Muscle layer of duodenum (tissue), 2 donors: Measurements from ENCODE around the gene PLD1.

Experiments
- H3K27ac ChIP-seq: one replicate; pipeline ENCODE4 v1.7.0; 2013; ENCODE audit warnings: mild to moderate bottlenecking, low read length
- H3K27me3 ChIP-seq: one replicate; pipeline ENCODE4 v1.7.0; 2013; ENCODE audit warnings: low read depth, mild to moderate bottlenecking, control low read depth, low read length
- H3K36me3 ChIP-seq, 2 donors: one replicate each; pipeline ENCODE4 v1.7.0; 2013; ENCODE audit warnings: low read length in 2 of 2, control low read depth in 1 of 2, mild to moderate bottlenecking in 1 of 2; ENCODE audit not compliant: insufficient read depth in 2 of 2, control insufficient read depth in 1 of 2
- H3K4me1 ChIP-seq, 2 donors: one replicate each; pipeline ENCODE4 v1.7.0; 2013; ENCODE audit warnings: low read length in 2 of 2, mild to moderate bottlenecking in 2 of 2, control low read depth in 1 of 2, moderate library complexity in 1 of 2; ENCODE audit not compliant: insufficient read depth in 2 of 2, control insufficient read depth in 1 of 2
- H3K4me3 ChIP-seq, 2 donors: one replicate each; pipeline ENCODE4 v1.7.0; 2013; ENCODE audit warnings: low read length in 2 of 2, low read depth in 1 of 2, mild to moderate bottlenecking in 1 of 2
- H3K9me3 ChIP-seq, 2 donors: one replicate each; pipeline ENCODE4 v1.7.0; 2013; ENCODE audit warnings: low read length in 2 of 2, control low read depth in 1 of 2, mild to moderate bottlenecking in 1 of 2; ENCODE audit not compliant: control insufficient read depth in 1 of 2
- donor health status: healthy.

The PLD1 gene

DNA sequence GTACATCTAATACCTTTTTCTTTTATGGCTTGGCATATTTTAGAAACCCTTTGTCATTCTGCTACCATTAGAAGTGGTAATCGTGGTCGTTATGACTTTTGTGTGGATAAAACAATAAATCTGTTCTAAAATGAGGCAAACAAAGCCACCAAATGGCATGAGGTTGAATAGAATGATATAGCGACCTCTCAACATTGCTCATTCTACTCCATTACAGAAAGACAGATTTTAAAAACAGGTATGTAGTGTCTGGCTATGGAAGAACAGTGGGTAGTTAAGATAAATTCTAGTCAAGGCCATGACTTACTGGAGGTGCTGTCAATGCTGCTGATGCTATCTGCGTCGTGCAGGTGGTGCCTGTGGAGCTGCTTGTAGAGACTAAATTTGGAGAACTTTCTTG, 123.2 kb downstream of the PLD1 start:
- H3K4me3 ChIP-seq = no peak overlapping the region
- H3K4me1 ChIP-seq = peaks cover 6 to 7% of the 10 kb centered on the region in 2 donors
- H3K9me3 ChIP-seq = no peaks in the 10 kb centered on the region
- peaks cover 0 to 5% of the 10 kb centered on the region in 2 donors for H3K36me3 ChIP-seq
- H3K27me3 ChIP-seq = no peaks in the 10 kb centered on the region
- H3K27ac ChIP-seq = no peak overlapping the region

DNA sequence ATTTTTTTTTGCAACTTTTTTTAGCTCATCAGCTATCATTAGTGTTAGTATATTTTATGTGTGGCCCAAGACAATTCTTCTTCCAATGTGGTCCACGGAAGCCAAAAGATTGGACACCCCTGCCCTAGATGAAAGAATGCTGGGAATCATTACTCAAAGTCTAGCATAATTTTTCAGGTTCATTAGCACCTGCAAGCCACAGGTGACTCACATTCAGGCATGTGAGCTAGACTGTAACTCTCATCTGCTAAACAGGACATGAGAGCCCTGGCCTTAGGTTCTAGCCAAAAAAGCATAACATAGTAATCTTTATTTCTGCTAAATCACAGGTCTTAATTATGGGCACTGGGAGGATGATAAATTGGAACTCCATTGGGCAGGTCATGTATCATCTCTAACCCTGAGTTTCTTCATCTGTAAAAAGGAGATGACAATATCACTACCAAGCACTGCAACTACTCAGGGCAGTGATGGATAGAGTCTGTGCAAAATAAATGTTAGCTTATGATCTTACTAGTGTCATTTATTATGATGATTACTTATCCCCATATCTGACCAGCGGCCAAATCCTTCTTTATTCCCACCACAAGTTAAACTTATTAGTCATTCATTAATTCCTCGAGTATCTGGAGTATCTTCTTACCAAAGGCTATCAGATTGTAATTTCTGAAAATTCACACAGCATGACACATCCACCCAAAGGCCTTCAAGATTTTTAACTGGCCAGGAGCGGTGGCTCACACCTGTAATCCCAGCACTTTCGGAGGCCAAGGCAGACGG, 125.0 kb downstream of the PLD1 start:
- Histone ChIP-seq H3K36me3 (peaks cover 0 to 8% of the 10 kb centered on the region in 2 donors), H3K27me3 (no peaks in the 10 kb centered on the region), H3K4me3 (no peak overlapping the region), H3K4me1 (peaks cover 6 to 7% of the 10 kb centered on the region in 2 donors), H3K9me3 (no peaks in the 10 kb centered on the region), H3K27ac (no peak overlapping the region)

DNA sequence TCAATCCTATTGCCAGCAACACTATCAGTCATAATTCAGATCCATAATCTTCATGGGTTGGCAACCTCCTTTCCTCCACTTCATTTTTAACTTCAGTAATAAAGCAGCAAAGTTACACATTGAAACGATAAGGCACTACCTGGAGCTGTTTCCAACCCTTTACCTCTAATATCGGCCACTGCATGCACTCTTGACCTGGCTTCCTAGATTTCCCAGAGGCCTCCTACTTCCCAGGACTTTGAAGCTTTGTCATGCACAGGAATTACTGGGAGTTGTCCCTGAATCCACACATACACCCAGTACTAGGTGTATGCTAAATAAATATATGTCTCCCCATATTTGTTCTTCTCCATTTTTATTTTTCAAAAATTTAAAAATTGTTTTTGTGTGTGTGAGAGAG, 126.1 kb downstream of the PLD1 start:
- Histone ChIP-seq H3K4me3 (no peak overlapping the region), H3K4me1 (peaks cover 6 to 7% of the 10 kb centered on the region in 2 donors), H3K27ac (no peak overlapping the region), H3K27me3 (no peaks in the 10 kb centered on the region), H3K36me3 (peaks cover 0 to 8% of the 10 kb centered on the region in 2 donors), H3K9me3 (no peaks in the 10 kb centered on the region)

DNA sequence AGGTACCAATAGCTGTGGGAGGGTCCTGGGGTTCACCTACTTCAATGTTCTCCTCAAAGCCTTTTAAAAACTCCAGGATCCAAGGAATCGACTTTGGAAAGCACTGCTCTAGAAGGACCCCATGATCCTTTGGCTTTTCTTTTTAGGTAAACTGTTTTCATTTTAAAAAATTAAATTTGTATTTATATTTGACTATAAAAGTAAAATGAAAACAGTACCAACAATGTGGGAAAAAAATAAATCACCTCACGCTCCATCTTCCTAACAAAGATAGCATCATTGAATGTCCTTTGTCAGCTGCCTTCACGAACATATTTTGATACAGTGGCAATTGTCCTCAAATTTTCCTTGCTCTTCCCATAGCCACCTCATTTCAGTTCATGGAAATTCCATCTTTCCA, 127.5 kb downstream of the PLD1 start:
- Histone ChIP-seq H3K9me3 (no peaks in the 10 kb centered on the region), H3K4me3 (no peak overlapping the region), H3K4me1 (peaks cover 0 to 3% of the 10 kb centered on the region in 2 donors), H3K27me3 (no peaks in the 10 kb centered on the region), H3K36me3 (peaks cover 0 to 8% of the 10 kb centered on the region in 2 donors), H3K27ac (no peak overlapping the region)

DNA sequence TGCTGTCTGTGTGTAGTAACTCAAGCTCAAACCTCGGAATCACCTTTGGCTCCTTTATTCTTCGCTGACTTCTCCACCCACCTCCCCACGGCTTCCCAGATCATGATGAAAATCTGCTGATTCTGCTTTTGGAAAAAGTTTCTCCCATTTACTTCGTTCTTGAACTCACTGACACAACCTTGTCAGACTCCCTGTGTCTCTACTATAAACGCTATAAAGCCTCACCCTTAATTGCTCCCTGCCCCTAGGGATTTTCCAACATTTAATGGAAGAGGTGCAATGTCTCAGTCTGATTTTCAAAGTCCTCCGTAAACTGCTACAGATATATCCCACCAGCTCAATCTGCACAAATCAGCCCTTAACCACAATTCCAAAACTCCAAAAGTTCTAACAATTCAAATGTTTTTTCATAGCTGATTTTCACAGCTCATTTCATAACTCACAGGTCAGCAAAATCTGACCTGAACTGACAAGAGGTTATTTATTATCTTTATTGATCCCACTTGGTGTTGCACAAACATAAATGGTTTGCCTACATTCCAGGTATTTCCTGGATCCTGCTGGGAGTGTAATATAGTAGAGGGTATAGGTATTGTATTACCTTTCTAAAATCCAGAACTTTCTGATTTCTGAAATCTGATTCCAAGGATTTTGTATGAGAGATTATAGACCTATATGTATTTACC, 129.4 kb downstream of the PLD1 start:
- Histone ChIP-seq H3K36me3 (peaks cover 8 to 16% of the 10 kb centered on the region in 2 donors), H3K27me3 (no peaks in the 10 kb centered on the region), H3K27ac (peak overlapping the region; percentile 1), H3K4me3 (no peak overlapping the region), H3K4me1 (no peaks in the 10 kb centered on the region), H3K9me3 (no peaks in the 10 kb centered on the region)

DNA sequence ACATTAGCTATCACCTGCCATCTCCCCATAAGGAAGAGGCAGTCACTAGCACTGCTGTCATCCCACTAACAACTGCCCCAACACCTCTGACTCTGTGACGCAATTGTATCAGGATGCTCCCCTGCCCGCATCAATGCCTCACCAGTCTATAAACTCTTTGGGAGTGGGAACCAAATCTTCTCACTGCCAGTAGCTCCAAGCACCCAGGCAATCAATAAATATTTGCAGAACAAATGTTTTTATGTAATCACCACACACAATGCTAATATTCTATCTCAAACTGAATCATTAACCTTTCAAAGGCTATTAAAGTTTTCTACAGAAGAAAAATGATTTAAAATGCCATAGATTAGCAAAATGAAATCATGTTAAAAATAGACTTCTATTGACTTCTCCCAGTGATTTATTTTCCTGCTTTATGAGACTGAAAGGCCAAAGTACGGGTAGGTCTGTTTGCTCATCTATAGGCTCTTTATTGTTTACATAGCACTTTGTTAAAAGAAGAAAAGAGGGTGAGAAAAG, 131.3 kb downstream of the PLD1 start:
- Histone ChIP-seq H3K4me3 (no peak overlapping the region), H3K27ac (no peak overlapping the region), H3K36me3 (peaks cover 8 to 14% of the 10 kb centered on the region in 2 donors), H3K4me1 (no peaks in the 10 kb centered on the region), H3K27me3 (no peaks in the 10 kb centered on the region), H3K9me3 (no peaks in the 10 kb centered on the region)

DNA sequence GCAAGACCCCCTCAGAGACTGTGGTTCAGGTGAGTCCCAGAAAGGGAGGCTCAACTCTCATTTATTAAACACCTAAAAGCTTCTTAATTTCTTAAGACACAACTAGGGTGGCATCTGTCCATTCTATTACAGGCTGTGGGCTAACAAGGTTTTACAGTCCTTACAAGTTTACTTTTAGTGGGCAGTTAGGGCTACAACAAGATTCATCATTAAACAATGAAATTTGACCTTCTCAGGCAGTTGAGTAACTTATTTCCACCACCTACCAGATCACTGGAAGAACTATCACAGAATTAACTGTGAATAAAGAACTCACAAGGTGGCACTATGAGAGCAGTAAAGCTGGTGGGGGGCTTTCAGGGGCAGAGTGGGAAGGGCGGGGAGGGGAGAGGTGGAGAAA, 132.6 kb downstream of the PLD1 start:
- Histone ChIP-seq H3K9me3 (no peaks in the 10 kb centered on the region), H3K27ac (peak overlapping the region; percentile 16), H3K4me3 (no peak overlapping the region), H3K27me3 (no peaks in the 10 kb centered on the region), H3K36me3 (peaks cover 13 to 17% of the 10 kb centered on the region in 2 donors), H3K4me1 (no peaks in the 10 kb centered on the region)

DNA sequence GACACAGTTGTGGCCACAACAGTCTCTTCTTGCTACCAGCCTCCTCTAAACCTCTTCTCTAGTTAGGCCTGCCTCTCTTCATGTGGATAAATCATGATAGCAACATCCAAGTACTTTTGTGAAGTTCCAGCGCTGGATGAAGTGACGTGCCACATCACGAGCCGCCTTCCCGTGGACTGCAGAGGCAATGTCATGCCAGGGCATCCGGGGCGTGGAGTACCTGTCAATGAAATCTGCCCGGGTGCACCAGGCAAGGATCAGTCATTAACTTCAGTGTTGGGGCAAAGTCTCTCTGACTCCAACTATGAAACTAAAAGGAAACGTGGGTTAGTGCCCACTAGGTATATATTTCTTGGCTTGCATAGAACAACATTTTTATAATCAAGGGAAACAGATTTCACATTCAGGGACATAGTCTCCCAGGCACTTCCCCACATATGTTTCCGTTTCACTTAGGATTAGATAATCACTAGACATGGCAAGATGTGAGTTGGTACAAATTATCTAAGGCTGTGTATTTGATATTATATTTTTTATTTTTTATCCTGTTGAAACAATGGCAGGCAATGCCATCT, 133.6 kb downstream of the PLD1 start:
- no peak overlapping the region for H3K27ac ChIP-seq

DNA sequence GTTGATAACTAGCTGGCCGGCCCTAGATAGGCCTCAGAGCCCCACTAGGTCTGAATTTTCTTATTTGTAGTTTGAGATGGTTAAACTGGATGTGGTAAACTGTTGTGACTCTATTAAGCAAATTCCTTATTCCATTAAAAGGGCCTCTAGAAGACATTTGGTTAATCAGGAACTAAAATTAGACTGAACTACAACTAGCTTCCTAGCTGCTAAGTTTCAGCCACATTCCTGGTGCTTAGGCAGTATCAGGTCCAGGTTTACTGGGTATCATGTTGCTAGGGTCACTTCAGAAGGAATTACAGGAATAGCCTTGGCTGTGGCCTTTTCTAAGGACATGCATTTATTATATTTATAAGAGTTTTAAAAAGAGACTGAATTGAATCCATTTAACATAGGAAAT, 136.3 kb downstream of the PLD1 start:
- Histone ChIP-seq H3K4me3 (no peak overlapping the region), H3K4me1 (no peaks in the 10 kb centered on the region), H3K36me3 (peaks cover 13 to 14% of the 10 kb centered on the region in 2 donors), H3K27ac (no peak overlapping the region), H3K27me3 (no peaks in the 10 kb centered on the region), H3K9me3 (no peaks in the 10 kb centered on the region)

More for the DNA sequence above, 133.6 kb downstream of the PLD1 start:
- H3K27me3 ChIP-seq = no peaks in the 10 kb centered on the region
- H3K4me3 ChIP-seq = no peak overlapping the region
- H3K9me3 ChIP-seq = no peaks in the 10 kb centered on the region
- H3K36me3 ChIP-seq = peaks cover 13 to 17% of the 10 kb centered on the region in 2 donors
- no peaks in the 10 kb centered on the region for H3K4me1 ChIP-seq

DNA sequence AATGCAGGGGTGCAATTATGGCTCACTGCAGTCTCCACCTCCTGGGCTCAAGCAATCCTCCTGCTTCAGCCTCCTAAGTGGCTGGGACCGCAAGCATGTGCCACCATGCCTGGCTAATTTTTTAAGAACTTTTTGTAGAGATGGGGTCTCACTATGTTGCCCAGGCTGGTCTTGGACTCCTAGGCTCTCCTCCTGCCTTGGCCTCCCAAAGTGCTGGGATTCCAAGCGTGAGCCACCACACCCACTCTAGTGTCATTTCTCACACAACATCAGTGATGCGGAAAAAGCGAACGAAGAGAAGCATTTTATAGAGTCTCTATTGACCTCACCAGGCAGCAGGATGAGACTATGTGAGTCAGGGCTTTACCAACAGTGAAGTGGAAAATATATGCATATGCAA, 137.7 kb downstream of the PLD1 start:
- H3K36me3 ChIP-seq = peaks cover 13 to 14% of the 10 kb centered on the region in 2 donors

DNA sequence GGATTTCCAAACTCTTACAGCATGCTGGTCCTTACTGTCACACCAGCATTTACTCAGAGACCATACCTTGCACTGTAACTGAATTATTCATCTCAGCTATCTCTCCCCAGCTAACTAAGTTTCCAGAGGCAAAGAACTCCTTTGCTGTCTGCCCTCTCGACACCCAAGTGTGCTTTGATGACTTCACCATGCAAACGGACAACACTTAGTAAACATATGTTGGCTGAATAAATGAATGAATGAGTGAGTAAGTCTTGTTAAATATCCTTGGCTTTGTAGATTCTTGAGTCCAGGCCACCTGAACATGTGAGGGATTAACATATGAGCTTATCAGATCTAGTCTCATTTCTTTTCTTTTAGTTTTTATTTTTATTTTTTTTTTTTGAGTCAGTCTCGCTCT, 138.2 kb downstream of the PLD1 start:
- no peak overlapping the region for H3K27ac ChIP-seq
- peaks cover 13 to 17% of the 10 kb centered on the region in 2 donors for H3K36me3 ChIP-seq
- no peaks in the 10 kb centered on the region for H3K4me1 ChIP-seq
- H3K9me3 ChIP-seq = no peaks in the 10 kb centered on the region
- H3K27me3 ChIP-seq = no peaks in the 10 kb centered on the region
- H3K4me3 ChIP-seq = no peak overlapping the region

More for the DNA sequence above, 137.7 kb downstream of the PLD1 start:
- H3K9me3 ChIP-seq = no peaks in the 10 kb centered on the region
- no peaks in the 10 kb centered on the region for H3K4me1 ChIP-seq
- no peak overlapping the region for H3K4me3 ChIP-seq
- no peak overlapping the region for H3K27ac ChIP-seq
- H3K27me3 ChIP-seq = no peaks in the 10 kb centered on the region
